PFSK-1 (cell line): Measurements from ENCODE around the gene THRB.

Experiments
- POLR2AphosphoS5 ChIP-seq: IDR thresholded peaks from 2 replicates; pipeline ENCODE4 v1.6.1; 2012; ENCODE audit warnings: low read depth, mild to moderate bottlenecking, control low read depth, low read length, moderate library complexity
- REST ChIP-seq, 2 experiments: IDR thresholded peaks; 2 replicates each; pipeline versions ENCODE4 v1.6.1 to v1.8.0; 2011 to 2012; ENCODE audit warnings: low read depth in 2 of 2, low read length in 2 of 2, control low read depth in 1 of 2, inconsistent platforms in 1 of 2, mild to moderate bottlenecking in 1 of 2, moderate library complexity in 1 of 2; ENCODE audit not compliant: insufficient read depth in 1 of 2
- SIN3A ChIP-seq: IDR thresholded peaks from 2 replicates; pipeline ENCODE4 v1.6.1; 2012; ENCODE audit warnings: mild to moderate bottlenecking, low read length, moderate library complexity, borderline replicate concordance; ENCODE audit not compliant: insufficient read depth
- TAF1 ChIP-seq: IDR thresholded peaks from 2 replicates; pipeline ENCODE4 v1.6.1; 2012; ENCODE audit warnings: low read length, control low read depth, borderline replicate concordance; ENCODE audit not compliant: insufficient read depth

DNA sequence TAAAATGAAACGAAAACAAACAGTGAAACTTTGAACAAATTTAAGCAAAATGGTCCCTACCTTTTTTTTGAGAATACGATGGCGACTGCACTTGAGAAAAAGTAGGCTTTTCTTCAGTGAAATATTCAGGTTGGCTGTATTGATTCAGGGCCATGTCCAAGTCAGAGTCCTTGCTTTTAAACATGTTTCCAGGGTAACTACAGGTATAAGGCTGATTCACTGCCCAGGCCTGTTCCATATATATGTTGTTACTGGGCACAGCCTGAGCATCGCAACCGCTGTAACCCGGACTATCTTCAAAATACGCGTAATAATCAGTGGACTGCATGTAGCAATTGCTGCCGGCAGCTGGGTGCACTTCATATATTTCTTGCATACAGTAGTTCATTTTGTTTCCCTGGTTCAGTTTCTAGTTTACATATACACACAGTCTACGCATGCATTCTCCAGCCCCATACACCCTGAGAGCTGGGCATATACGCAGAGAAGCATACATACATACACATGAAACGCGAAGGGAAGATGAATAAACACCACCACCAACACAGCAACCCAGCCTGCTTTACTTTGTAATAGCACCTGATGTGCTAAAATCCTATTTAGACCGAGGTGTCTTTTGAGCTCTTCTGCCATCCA lies 329.6 kb downstream of the THRB start:
- TF ChIP-seq REST (IDR thresholded peaks at IDR 0.05; ENCODE audit: insufficient read depth in 1 of 2, low read depth in 2 of 2, low read length in 2 of 2) (no peak), POLR2AphosphoS5 (no peak), SIN3A (no peak), TAF1 (no peak)
